ENCODE results near the gene RNF144A.
"Not testable (repeated sequence)": the region's sequence is repeated elsewhere in the genome, so short reads cannot be mapped to it uniquely, and the experiment has no call there.

Gene RNF144A

DNA sequence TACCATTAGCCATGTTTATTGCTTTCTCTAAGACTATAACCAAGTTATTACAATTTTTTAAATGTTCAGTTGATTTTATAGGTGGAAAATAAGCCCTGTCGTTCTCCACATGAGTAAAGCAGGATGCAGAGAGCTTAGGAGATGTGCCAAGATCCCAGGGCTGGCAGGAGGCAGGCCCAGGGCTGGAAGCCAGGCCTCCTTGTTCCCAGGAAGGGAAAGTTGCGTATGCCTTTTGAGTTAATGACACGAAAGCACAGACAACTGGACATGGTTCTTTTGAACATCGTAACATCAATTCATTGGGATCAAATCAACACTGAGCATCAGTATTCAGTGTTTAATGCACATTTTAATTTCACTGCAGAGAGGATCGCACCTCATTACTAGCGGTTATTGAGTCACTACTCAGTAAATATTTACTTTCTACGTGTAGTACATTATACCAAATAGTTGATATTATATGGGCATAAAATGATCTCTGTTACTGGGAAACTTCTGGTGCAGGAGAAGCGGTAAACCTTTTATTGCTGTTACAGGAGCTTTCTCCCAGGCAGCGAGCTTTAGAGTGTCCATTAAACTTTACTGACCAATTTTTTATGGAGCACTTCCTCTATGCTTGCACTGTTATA, 60.0 kb downstream of the RNF144A start:
- no peak for DNase-seq

DNA sequence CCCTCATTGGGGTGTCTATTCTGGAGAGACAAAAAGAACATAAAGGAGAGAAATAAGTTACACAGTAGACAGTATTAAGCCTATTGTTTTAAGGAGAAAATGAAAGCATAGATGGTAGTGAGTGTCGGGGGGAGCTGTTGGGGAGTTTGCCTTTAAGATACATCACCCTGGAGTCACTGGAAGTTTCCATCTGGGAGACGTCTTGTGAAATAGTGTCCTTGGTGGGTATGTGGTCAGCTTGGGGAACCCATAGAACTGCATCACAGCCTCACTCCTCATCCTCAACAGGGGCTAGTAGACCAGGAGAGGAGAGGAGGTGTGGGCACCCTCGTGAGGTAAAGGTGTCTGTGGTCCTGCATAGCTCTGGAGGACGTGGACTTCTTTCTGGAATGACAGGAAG, 60.6 kb downstream of the RNF144A start:
- no peak for DNase-seq

DNA sequence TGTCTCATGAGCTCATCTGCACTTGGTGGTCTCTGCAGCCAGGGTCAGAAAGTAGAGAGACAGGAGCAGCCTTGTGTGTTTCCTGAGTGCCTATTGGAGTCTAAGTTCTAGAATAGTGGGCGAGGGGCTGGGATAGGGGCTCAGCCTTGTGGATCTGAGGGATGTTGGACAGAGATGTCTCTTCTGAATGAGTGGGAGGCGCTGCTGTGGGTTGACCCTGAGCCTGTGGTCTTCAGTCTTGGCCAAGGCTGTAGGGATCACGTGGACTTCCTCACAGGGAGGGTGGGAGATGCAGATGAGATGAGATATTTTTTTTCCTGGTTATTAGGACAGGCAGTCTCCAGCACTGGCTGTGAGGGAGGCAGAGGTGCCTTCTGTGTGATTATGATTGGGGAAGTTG, 61.8 kb downstream of the RNF144A start:
- no peak for DNase-seq

DNA sequence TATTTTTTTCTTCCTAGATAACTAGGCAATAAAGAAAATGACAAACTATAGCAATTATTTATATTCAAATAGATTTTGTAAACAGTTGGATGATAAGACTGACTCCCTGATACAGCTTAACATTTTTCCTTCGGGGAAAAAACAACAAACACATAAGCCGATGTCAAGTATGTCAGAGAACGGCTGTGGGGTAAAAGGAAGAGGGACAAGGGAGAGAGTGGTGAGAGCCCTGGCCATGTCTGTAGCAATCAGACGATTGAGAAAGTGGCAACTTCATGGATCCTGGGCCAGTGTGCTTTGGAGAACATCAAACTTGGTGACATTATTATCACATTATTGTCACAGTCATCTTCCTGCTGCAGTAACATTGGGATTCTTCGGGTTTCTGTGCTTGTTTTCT, 65.2 kb downstream of the RNF144A start:
- no peak for DNase-seq

DNA sequence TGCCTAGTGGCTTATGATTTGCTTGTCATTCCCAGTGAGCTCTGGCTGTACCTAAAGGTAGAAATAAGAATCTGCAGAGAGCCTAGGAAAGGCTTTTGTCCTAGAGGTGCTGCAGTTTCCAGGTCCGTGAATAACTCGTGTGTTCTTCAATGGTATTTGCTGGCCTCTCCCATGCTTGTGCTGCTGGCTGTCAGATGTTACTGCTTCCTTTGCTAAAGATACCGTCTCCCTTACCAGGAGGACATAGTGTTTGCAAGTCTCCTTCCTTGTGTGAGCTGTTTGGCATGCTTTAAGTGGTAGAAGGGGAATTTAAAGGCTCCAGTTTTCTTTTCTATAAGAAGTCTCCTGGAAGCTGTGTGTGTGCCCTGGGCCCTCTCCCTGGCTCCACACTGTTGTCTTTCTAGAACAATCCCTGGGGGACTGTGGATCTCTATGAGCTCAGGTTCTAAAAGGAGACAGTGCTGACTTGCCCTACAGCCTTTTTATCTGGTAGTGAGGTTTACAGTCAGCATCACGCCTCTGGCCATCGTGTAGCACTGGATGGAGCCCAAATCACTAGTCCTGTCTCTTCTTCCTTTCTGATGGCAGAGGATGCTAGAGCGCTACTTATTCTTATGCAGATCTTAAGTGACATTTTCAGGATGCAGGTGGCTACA, 65.8 kb downstream of the RNF144A start:
- DNase-seq = no peak

DNA sequence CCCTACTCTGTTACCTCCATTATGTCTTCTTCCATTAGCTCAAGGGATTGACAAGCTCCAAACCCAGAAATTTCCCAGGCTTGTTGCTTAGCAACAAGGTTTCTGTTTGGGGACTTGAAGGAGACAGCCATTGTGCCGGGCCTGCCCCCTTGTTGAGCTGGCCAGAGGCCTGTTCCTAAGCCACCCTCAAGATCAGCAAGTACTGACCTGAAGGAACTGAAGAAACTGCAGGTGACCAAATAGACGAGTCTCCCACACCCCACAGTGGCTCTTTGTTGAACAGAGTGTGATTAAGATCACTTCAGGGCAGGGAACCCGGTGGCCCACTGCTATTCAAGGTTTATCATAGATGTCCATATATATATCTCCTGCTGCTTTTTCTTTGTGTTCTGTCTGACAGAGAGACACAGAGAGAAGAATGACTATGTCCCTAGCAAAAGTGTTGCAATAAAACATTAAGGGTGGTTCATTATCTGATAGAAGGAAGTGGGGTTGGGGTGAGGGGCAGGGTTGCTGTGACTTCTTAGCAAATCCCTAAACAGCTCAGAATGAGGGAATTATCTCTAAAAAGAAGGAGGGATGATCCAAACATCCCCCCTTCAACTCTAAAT, 69.2 kb downstream of the RNF144A start:
- no peak for DNase-seq

DNA sequence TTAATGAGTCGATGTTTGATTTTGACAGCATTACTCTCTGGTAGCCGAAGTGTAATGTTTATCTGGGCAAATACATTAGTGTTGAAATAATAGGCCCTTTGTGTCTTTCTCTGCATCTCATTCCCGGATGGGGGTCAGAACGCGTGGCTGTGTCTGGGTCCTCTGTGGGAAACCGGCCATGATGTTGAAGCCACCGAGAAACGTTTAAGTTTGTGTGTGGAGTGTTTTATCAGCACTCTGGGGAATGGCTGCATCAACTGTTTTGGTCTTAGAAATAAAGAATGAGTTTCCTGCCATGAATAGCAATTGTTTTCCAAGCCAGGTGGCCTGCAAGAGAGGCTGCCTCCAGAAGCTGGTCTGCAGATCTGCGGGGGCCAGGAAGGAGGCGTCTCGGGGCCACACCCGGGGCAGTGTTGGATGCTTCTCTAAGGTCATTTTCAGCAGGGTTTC, 69.7 kb downstream of the RNF144A start:
- no peak for DNase-seq

DNA sequence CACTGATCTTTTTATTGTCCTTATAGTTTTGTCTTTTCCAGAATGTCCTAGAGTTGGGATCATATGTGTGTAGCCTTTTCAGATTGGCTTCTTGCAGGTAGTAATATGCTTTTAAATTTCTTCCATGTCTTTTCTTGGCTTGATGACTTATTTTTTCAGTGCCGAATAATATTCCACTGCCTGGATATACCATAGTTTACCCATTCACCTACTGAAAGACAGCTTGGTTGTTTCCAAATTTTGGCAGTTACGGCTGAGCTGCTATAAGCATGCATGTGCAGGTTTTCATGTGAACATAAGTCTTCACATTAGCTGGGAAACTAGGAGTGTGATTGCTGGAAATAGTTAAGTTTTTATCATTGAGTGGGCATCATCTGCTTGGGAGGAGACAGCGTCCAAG, 73.7 kb downstream of the RNF144A start:
- DNase-seq = no peak

DNA sequence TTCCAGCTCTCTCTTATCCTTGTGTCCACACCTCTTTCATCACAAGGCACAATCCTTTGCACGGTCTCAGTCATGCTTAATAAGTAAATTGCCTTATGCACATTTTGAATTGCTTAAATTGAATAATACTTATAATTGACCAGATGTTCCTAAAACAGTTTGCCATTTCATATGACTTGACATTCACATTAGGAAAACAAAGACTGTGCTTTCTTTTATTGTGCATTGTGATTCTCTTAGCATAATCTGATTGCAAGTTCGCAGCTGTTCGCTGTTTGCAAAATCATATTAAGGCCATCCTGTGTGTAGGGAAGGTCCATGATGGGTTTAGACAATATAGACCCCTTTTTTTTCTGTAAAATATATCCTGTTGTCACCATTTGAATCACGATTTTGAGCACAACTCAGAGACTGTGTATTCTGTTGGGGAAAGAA, 75.6 kb downstream of the RNF144A start:
- no peak for DNase-seq

DNA sequence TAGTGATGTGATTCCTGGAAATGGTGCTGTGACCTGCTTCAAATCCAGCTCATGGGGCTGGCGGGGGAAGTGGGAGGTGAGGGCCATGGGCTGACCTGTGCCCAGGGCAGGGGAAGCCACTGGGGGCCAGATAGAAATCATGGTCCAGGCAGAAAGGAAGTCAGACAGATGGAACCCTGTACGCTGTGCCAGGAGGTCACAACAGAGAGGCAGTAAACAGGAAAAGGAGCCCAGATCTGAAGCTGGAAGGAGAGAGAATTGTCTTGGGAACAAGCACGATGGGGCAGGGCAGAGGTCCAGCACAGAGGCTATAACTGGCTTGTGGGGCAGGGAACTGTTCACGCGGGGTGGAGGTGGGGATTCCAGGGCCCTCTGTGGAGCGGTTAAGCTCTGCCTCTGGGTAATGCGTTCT, 76.0 kb downstream of the RNF144A start:
- no peak for DNase-seq

DNA sequence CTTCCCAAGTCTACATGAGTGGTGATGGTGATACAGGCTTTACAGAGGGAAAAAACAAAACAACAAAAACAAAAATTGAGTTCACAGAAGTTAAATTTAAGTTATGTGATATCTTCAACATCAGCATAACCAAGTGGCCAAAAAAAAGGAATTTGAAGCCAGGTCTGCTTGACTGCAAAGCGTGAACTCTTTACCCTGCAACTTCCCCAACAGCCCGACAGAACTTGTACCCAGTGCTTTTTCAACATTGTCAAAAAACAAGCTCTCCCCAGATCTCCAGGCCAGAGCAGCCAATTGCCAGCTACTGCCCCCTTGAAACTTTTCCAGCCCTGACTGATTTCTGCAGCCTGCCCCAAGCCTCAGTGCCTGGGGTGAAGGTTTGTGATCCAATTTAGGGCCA, 76.7 kb downstream of the RNF144A start:
- no peak for DNase-seq

DNA sequence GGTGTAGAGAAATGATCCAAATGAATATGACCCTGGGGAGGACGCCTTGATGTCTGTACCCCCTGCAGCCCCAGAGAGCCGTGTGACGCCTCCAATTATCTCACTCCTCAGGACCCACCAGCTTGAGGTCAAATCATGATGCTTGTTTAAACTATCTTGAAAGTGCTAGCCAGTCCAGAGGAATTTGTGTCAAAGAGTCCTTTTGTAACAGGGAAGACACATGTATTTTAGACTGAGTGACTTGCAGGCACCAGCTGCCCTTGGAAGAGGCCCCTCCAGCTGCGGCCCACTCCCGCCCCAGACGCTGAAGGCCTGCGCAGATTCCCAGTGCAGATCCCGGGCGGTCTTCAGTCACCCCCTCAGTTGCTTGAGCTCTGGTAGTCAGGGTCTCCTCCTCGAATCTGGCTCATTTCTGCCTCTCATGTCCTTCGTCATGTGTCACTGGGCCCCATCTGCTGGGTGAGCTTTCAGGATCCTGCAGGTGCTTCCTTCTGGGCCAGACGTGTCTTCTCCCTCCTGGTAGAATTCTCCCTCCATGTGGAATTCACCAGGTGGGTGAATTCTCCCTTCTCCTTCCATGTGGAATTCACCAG, 77.4 kb downstream of the RNF144A start:
- no peak for DNase-seq

DNA sequence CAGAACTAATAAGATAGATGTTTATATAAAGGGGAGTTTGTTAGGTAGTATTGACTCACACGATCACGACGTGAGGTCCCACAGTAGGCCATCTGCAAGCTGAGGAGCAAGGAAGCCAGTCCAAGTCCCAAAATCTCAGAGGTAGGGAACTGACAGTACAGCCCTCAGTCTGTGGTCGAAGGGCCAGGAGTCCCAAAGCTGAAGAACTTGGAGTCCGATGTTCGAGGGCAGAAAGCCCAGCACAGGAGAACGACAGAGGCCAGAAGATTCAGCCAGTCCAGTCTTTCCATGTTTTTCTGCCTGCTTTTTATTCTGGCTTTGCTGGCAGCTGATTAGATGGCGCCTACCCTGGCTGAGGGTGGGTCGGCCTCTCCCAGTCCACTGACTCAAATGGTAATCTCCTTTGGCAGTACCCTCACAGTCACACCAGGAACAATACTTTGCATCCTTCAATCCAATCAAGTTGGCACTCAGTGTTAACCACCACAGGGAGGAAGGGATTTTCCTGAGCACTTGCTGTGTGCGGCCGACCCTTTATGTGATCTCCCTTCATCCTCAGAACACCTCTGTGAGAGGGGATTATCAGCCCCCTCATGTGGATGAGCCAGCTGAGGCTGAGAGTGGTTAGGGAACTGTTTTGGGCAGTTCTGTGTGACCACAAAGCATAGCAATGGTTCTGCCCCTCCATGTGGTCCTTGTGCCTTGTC, 78.3 kb downstream of the RNF144A start:
- no peak for DNase-seq

DNA sequence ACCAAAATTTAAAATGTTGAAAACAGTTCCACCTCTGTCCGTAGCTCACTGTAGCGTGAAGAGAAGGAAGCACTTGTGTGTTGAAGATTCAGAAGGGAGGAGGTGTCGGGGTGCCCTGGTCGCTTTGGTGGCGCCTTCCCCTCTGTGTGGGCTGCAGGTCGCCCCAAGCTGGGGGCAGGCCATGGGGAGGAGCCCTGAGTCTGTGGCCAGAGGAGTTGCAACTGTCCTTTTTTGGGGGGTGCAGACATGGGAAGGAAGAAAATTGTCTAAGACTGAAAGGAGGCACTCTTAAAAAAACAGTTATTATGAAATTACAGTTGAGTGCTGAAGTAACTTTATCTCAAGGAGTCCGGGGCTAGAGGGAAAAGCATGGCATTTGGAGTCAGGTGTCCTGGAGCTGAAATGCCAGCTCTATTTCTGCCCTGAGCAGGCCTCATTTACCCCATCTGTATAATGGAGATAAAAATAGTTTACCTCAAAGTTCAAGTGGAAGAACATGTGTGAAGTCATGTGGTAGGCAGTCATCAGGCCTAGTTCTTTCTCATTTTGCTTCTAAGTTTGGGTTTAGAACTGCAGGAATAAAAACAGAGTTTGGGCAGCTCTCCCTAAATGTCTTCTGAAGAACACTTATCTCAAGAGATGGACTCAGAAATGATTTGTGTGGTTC, 82.1 kb downstream of the RNF144A start:
- peak; percentile 5 for DNase-seq

DNA sequence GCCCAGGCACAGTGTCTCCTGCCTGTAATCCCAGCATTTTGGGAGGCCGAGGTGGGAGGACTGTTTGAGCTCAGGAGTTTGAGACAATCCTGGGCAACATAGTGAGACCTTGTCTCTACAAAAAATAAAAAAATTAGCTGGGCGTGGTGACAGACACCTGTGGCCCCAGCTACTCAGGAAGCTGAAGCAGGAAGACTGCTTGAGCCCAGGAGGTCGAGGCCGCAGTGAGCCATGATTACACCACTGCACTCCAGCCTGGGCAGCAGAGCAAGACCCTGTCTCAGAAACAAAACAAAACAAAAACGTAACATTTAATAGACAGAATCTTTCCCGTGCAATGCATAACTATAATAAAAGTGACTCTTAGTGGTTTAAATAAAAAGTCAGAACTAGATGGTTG, 84.2 kb downstream of the RNF144A start:
- not testable (repeated sequence) for DNase-seq

DNA sequence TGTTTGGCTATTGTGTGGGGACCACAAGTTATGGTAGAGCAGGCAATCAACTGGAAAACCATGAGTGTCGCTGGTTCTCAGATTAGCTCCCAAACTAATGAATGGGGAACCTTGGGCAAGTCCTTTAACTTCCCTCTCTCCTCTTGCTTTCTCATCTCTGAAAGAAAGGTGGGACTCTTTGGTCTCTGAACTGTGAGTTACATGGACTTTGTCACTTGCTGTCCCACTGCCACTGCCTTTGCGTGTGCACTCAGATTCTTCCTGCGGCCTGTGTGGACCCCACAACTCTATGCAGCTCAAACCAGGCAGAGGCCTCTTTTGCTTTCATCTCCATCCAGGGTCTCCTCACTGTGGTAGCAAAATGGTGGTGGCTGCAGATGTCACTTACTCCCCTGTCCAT, 86.7 kb downstream of the RNF144A start:
- DNase-seq = no peak

DNA sequence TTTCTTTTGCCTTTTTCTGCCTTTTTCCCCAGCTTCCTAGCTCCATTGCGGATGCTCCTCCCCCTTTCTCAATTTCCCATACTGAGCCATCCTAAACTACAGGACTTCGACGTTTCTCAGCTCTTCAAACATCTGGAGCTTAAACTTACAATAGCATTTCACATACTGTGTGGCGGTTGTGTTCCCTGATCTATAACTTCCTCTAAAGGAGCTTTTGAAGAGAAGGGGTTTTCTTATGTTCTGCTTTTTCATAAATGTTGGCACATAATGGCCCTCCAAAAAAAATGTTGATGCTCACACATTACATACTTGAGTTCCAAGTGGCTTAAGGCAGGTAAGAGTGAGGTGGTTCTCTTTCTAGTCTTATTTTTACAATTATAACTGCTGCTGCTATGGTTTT, 87.4 kb downstream of the RNF144A start:
- DNase-seq = no peak

DNA sequence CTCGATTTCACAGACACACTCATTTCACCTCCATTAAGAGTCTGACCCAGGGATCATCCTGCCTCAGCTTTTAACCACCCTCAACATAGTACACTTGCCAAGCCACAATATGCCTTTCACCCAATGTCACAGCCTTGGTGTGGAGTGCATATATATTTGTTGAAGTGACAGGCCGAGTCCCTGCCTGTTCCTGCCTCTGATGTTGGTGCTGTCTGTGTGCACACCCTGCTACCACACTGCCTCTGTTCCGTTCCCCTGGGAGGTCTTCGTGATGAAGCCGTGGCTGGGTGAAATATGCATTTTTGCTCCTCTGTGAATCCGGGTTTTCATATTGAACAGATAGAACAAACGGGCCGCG, 90.3 kb downstream of the RNF144A start:
- no peak for DNase-seq

DNA sequence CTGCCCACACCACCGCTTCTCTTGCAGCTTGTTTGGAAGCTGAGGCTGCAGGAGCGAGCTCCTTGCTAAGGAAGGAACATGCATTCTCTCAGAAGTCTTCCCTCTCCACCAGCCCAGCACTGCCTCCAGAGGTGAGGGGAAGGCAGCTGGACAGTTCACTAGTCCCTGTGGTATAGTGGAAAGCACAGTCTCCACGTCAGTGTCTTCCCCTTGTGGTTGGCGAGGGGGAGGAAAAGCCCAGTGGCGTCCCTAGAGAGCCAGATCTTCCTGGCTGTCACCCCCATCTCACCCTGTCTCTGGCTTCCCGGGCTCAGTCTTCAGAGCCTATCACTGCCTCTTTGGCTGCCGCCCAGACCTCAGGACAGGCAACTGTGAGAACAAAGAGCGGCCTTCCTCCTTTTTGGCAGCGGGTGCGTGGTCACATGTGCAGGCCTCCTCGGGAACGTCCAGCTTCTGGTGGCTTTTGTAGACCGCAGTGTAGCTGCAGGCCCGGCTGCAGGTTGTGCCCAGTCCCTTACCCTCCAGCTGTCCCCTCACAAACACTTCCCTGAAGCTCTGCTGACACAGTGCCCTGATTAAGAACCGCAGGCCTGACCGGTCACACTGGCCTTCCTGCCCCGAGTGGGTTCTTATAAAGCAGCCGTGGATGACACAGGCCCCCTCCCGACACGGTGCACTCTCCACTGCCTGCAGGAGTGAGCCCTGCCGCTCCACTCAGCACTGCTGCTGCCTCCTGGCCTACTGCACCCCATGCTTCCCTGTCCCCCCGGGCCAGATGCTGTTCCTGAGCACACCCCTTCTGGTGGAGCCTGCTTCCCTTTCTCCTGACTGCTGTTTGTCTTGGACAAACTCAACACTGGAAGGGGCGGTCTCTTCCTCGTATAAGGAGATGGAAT, 90.9 kb downstream of the RNF144A start:
- peak; percentile 2 for DNase-seq

DNA sequence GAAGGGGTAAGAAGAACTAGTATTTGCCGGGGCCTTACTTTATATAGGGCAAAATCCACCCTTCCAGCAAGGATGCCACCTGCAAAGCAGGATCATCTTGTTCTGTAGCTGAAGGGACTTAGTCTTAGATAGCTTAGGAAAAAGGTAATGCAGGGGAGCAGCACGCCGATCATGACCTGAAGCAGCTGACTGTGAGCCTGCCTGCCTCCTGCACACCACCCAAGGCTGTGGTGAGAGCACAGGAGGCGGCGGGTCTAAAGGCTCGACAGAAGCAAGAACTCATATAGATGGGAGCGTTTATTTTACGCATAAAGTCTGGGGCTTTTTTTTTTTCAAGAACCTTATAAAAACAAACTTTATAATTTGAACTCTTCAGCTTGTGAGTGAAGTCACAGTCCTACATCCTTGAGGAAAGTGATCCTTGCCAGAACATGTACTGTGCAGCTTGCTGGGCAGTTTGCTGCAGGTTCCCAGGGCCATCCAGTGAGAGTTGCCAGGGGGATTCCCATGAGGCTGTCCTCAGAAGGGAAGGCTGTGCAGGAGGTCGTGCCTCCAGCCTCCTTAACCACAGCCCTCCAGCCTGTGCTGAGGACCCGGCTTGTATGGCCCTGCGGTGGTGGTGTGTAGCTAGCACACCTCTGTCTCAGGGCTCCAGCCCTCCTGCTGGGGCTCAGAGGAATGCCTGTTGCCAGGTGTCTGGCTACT, 92.1 kb downstream of the RNF144A start:
- no peak for DNase-seq

DNA sequence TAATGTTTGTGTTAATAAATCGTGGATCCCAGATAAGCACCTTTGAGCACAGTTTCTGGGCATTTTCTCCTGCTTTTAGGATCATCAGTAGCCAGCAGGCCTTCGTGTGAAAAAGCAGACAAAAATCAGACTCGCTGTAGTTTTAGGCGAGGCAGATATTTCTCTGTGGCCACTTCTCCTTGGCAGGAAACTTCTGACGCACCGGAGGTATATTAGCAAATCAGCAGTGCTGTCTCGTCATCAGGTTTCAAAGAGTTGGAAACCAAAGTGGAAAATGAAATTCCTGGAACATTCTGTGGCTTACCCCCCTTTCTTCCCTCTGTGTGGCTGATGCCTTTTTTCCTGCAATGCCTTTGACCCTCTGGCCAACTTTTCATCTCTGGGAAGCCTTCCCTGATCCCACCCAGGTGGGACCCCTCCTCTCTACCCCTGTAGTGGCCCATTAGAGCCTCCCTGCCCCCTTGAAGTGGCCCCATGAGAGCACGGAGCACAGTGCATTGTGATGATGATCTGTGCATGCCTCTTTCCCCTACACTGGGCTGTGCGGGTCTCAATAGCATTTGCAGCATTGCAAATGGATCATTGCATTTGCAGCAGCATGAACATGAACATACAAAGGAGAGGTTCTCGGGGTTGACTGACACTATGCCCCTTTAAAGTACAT, 93.3 kb downstream of the RNF144A start:
- no peak for DNase-seq
